Fibroblast of the aortic adventitia (primary cell): ENCODE measurements around the gene ZBTB14. TPM values are rescaled to one million over a fixed set of nuclear protein-coding genes. Genes with fewer than 3 reads are reported as not detected.
A peak's percentile ranks its signal among the peaks of the same experiment; 100 is the strongest.

Source experiments
- DNase-seq: peaks from one replicate; pipeline ENCODE4 v3.0.0-alpha.2; 2010; ENCODE audit warnings: low read depth
- H3K4me3 ChIP-seq: 2 replicates; pipeline ENCODE4 v1.5.1; 2011; ENCODE audit warnings: low read depth, mild to moderate bottlenecking, control low read depth, low read length, moderate library complexity
- total RNA-seq: library from RNA; depleted of rRNA; stranded (reverse); fragments of >200 nt; gene quantifications from 2 replicates; pipeline ENCODE4 v1.2.3, GENCODE V29; 2012; ENCODE audit warnings: low replicate concordance
- TF ChIP-seq, protein P1 (sequence below): IDR thresholded peaks from 2 replicates; pipeline ENCODE4 v1.5.1; 2011; ENCODE audit warnings: mild to moderate bottlenecking, low read length, control low read depth, inconsistent platforms; ENCODE audit not compliant: insufficient read depth

Gene ZBTB14
- total RNA-seq, 1 donor: 17.4 TPM

- no peak overlapping the region for H3K4me3 ChIP-seq
- TF ChIP-seq, protein P1, sequence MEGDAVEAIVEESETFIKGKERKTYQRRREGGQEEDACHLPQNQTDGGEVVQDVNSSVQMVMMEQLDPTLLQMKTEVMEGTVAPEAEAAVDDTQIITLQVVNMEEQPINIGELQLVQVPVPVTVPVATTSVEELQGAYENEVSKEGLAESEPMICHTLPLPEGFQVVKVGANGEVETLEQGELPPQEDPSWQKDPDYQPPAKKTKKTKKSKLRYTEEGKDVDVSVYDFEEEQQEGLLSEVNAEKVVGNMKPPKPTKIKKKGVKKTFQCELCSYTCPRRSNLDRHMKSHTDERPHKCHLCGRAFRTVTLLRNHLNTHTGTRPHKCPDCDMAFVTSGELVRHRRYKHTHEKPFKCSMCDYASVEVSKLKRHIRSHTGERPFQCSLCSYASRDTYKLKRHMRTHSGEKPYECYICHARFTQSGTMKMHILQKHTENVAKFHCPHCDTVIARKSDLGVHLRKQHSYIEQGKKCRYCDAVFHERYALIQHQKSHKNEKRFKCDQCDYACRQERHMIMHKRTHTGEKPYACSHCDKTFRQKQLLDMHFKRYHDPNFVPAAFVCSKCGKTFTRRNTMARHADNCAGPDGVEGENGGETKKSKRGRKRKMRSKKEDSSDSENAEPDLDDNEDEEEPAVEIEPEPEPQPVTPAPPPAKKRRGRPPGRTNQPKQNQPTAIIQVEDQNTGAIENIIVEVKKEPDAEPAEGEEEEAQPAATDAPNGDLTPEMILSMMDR: no peak
- DNase-seq: no peak
Measured at GRCh38 chr18:5300476-5301010, 5.0 kb upstream of the ZBTB14 start.

DNA sequence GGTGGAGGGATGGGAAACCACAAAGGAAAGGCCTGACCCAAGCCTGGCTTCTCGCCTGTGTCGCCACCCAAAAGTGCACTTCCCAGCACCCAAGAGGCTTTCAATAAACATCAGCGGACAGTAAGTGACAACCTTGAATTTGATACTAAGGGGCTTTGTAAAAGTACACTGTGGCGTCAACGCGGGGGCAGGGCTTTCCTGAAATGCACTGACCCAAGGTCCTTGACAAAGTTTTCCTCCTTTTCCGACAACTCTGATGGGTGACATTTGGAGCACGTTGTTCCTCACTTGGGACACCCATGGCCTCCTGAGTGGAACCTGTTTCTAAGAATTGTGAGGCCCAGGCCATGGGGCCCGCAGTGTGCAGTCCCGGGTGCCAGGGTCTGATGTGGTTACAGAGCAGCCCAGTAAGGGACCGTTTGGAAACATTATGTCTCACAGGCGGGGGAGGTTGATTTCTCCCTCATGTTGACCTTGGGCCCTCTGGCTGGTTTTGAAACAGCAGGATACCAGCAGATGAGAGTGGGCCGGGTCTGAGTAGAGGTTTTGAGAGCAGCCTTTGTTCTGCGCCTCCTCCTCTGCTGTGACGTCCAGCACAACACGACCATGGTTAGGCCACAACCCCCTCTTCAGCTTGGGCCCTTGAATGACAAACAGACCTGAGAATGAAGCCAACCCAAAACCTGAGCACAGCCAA, 2.8 kb upstream of the ZBTB14 start:
- TF ChIP-seq, protein P1: no peak
- no peak for DNase-seq
- H3K4me3 ChIP-seq: no peak overlapping the region

DNA sequence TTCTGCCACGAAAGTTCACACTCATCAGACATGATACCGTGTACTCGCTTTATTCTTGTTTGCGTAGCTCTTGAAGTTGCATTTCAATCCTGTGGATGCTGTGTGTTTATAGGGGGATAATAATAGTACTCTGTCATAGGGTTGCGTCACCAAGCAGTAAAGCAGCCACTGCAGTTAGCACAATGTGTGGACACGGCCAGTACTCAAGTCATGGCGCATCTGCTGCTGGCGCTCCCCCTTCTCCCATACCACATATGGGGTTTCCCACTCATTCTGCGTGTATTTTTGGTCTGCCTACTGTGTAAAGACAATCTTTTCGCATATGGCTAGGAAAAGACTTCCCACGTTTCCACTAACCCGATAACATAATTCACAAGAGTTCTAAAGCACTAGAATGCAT, 2.1 kb upstream of the ZBTB14 start:
- DNase-seq: no peak
- no peak overlapping the region for H3K4me3 ChIP-seq
- TF ChIP-seq, protein P1: no peak

DNA sequence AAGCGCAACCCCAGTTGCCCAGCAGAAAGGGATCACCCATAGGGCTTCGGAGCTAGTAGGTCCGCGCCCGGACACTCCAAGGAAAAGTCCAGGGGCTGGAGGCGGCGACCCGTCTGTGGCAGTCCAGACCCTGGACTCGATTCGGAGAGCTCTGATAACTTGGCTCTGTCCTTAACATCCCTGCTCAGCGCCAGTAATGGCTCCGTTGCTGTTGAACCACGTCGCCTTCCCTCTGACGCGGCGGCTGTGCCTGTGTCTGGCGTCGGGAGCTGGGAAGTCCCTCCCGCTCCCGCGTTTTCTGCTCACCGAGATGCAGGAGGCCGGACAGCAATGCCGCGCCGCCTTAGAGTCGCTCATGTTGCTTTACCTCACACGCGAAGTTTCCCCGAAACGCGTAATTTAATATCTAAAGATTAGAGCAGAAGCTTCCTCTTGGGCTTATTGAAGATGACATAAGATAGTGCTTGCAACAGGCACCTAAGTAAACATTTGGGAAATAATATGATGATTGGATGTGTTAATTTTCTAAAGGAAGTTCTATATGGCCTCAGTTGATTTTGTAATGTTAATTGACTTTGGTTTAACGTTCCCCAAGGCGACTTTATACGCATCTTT, 1.3 kb upstream of the ZBTB14 start:
- peak overlapping the region; percentile 89 for H3K4me3 ChIP-seq
- TF ChIP-seq, protein P1: no peak
- DNase-seq: peak; percentile 76

- H3K4me3 ChIP-seq: peak overlapping the region; percentile 89
- TF ChIP-seq, protein P1: no peak
- peak; percentile 96 for DNase-seq
Measured at GRCh38 chr18:5295981-5296705, 617 bp upstream of the ZBTB14 start.

DNA sequence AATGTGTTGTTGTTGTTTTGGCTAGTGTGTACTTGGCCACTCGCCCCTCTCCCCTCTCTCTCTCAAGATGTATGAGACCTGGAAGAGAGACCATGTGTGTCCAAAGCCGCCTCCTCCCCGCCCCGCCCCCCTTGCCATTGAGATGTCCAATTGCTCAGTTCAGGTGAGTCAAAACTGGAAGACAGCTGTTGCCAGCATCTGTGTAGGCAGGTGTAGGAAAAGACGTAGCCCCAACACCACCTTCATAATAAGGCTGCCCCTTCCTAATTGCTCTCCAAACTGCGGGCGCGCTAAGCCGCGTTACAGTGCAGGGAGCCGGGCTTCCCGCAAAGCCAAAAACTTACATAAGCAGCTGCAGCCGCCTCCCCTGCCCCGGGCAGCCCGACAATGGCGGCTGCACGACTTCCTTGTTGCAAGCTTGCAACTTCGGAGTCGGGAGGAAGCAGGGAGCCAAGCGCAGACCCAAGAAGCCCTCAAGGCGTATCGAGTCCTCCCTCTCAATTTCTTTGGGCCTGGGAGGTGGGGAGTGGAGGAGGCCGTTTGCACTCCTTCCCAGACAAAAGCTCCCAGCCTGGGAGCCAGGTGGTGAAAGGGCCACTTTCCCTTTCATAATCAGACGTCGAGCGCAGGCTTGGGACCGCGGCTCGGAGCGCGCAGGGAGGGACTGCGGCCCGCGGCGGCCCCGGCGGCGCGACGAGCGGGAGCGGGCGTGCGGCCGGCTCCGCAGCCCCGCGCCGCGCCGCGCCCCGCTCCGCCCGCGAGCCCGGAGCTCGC, 882 bp downstream of the ZBTB14 start:
- DNase-seq: peak; percentile 56
- peak overlapping the region; percentile 89 for H3K4me3 ChIP-seq
- TF ChIP-seq, protein P1: no peak
